Measurements from ENCODE around the gene SLC2A2.

The SLC2A2 gene

DNA sequence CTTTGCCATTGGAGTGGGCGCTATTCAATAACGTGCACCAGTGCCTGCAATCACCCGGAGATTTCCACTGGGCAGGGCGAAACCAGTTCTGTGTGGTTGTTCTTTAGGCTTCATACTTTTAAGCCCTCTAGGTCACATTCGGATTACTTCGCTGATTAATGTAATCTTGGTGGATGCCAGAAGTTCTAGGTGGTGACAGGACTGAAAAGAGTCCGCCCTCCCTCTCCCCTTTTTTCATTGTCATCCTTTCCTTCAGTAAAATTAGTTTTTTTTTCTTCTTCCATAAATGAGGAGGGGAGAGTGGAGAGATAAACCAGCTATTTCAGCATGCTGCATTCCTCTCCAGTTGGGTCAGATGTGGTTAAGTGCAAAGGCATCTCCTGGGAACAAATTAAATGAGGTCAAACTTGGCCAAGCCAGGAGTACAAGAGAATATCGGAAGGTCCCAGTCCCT, 2.3 kb upstream of the SLC2A2 start:
- DNase-seq (ENCODE audit: low spot score), result no peak

DNA sequence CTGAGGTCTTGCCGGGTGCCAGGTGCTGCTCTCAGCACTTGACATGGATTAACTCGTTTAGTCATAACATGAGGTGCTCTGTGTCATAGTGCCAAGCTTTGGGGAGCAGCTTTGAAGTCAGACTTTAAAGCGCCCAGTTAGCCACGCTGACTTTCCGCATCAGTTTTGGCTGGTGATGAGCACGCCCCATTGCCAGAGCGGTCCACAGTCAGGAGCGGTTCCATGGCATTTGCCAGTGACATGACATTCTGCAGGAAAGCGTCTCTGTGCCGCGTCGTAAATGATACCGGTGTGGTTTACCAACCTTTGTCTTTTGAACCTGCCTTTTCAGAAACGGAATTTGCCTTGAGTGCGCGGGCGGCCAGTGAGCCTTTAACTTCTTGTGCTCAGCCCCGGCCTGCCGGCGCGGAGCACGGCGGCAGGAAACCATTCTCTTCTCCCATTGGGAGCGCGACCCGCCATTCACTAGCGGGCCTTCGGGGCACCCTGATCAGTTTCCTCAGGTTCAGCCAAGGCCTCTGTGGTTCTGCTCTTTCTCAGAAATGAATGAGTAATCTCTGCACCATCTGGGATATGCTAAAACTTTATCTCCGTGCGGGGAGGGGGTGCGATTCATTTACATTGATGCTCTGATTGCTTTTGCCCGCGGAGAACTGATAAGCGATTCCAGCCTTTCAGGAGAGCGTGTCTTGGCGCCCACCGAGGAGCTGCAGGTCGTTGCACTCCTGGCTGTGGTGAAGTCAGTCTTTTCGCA, 1.7 kb upstream of the SLC2A2 start:
- peak; percentile 5 for DNase-seq (ENCODE audit: low spot score)

DNA sequence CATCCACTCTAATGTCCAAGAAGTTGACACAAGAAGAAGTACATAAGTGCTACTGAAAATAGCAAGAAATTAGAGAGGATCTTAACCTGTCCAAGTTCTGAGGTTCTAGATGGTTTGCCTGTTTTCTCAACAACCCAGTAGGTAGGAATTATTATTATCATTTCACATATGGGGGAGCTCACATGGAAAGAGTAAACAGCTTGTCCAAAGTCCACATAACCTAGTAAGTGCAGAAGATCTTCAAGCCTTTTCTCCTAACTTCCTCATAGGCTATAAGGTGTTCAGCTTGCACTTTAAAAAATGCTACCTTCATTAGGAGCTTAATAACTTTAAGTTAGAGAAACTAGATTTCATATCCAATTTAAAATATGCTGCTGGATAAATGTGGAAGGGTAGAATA, 3.0 kb downstream of the SLC2A2 start:
- DNase-seq (ENCODE audit: low spot score), result no peak

DNA sequence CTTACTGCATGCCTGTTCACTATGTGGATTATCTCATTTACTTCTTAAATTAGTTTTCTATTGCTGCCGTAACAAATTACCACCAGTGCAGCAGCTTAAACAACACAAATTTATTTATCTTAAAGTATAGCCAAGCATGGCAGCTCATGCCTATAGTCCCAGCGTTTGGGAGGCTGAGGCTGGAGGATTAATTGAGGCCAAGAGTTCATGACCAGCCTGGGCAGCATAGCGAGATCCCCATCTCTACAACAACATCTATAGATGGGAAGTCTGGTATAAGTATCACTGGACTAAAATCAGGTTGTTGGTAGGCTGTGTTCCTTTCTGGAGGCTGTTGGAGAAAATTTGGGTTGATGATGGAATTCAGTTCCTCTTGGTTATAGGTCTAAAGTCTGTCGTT, 5.1 kb downstream of the SLC2A2 start:
- DNase-seq (ENCODE audit: low spot score), result no peak

DNA sequence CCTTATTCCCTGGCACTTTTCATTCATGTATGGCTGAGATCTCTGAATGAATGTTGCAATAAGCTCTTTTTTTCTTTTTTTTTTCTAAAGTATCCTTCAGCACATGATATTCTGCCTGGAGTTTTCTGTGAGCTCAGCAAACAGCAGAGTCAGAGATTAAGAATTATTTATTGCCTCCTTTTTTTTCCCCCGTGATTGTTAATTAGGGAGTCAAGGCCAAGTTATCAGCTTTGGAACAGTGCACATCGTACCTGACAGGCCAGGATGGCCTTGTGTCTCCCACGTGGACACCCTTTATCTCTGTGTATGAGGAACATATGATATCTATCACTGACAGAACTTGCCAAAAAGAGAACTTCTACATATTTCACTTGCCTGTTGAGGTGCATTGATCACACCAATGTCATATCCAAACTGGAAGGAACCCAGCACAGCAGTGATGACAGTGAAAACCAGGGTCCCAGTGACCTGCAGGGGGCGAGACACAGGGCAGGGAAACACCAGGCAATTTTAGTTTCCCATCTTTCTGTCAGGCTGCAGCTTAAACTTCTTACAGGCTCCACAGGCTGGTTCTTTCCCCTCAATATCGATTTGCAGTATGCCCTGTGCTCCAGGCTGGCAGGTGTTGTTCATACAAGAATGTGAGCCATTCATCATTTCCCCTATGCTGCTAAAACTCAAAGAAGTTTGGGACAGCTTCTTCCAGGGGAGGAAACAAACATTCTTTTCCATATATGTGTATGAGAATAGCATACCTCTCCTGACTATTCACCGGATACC, 8.2 kb downstream of the SLC2A2 start:
- DNase-seq (ENCODE audit: low spot score), result no peak

DNA sequence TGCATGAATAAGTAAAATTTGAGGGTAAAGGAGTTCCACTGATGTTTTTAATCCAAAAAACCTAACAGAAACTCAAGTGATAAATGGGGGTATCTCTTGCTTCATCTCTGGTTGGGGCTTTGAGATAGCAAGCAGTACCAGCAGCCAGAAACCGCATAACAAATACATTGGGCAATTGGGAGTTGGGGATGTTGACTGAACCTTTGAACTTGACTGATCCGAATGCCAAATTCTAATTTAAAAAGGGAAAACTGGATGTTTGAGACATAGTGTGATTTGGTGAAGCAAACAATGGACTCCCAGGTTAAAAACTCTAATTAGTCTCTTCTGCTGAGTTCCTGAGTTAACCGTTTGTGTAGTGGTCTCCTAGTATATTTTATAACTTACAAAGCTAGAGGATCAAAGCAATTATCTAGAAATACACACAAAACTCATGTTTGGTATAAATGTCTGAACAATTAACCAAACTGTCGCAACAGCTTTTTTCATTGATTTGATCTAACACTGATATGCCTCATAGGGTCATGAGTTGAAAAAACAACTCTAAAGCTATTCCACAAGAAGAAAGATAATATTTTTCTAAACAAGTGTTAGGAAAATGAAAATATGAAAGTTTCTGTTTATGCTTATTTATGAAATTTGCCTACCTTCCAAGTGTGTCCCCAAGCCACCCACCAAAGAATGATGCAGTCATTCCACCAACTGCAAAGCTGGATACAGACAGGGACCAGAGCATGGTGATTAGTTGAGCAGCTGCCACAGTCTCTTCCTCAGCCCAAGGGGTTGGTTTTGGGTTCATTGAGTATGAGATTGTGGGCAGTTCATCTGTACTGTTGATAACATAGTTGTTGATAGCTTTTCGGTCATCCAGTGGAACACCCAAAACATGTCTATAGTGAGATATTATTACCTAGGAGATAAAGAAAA, 12.4 kb downstream of the SLC2A2 start:
- no peak for DNase-seq (ENCODE audit: low spot score)

DNA sequence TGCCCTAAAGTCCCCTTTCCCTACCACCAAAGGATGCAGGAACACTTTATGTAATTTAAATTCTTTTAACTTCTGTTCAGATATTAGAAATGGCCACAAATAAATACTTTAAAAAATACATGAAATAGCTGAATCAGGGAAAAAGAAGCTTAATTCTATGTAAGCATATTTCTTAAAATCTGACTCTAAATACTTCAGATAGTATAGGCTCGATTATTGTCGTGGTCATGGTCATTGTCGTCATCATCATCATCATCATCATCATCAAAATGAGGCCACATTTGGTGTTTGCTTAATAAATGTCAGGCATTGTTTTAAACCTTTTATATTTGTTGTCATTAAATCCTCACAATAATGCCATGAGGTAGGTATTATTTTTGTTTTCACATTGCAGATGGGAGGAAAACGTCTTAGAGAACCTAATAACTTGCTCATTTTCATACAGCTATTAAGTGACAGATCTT, 14.6 kb downstream of the SLC2A2 start:
- no peak for DNase-seq (ENCODE audit: low spot score)

DNA sequence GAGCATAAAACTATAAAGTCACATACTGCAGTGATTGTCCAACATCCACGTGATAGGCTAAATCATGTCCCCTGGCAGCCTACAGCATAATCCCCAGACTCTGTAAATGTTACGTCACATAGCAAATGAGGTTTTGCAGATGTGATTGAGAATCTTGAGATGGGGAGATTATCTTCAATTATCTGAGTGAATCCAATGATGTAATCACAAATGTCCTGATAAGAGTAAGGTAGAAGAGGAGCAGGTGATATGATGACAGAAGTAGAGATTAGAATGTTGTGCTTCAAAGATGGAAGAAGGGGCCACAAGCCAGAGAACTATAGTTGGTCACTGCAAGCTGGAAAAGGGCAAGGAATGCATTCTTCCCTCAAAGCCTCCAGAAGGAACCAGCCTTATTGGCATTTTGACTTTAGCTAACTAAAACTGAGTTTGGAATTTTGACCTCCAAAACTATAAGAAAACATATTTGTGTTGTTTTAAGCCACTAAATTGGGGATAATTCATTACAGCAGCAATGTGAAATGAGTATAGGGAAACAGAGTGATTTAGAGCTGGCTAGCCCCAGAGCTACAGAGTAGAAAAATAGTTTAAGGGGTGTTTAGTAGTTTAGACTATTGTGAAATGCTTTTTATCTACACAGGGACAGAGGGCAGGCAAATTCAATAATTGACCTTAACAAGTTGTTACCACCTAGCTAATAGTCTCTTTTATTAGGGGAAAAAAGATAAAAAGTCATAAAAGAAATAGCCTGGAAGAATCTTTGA, 15.2 kb downstream of the SLC2A2 start:
- DNase-seq (ENCODE audit: low spot score), result no peak

DNA sequence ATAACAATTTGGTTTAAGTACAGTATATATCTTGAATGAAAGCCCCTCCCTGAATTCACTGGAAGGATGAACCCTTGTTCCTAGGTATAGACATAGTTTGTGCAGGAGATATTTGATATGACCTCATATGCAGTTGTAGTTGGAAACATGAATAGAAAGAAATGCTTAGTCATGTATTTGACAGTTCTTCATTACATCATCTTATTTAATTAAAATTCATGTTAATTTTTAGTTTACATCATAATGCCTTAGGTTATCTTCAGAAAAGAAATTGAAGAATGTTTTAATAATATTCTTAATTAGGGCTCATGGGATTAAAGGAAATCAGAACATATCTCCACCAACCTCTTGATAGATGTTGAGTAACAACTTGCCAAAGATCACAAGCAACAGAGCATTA, 19.2 kb downstream of the SLC2A2 start:
- no peak for DNase-seq (ENCODE audit: low spot score)

DNA sequence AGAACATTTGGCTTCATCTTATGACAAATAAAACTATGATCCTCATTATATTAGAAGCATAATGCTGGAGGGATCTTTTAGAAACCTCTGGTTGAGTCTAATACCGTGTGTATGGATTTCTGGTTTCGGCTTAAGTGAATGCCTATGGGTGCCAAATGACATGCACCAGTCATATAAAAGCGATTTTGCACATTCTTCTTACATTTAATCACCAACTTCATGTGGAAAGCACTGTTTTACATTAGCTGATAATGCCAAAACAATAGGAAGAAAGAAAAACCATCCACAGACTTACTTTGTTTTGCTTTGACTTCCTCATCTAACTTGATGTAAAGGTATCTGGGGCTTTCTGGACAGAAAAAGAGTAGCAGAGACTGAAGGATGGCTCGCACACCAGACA, 20.9 kb downstream of the SLC2A2 start:
- no peak for DNase-seq (ENCODE audit: low spot score)

DNA sequence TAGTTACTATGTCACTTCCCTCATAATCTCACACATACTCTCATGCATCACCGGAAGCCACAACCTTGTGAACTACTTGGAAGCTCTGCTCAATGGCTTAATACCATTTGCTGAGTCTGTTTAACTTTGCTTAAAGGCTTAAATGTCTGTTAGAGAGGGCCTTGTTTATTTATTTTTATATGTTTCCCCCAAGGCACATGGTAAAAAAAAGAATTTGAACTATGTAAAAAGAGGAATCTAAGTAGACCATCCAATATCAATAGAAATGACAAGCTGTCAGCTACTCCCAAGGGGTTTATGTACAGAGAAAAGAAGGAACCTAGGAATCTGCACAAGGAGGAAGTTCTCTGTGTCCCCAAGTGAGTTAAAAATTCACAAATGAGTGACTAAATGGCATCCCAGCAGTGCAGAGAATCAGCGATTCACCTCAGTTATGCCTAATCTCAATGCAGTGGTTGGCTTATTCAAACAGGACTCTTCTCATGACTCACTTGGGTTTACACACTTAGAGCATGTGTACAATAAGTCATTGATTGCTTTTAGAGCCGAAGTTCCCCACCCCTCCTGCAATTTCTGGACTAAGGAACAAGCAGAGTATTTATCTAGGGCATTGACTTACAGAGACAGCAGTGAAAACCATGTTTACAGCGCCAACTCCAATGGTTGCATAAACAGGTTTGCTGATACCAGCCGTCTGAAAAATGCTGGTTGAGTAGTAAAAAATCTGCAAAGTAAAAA, 24.4 kb downstream of the SLC2A2 start:
- peak; percentile 27 for DNase-seq (ENCODE audit: low spot score)

DNA sequence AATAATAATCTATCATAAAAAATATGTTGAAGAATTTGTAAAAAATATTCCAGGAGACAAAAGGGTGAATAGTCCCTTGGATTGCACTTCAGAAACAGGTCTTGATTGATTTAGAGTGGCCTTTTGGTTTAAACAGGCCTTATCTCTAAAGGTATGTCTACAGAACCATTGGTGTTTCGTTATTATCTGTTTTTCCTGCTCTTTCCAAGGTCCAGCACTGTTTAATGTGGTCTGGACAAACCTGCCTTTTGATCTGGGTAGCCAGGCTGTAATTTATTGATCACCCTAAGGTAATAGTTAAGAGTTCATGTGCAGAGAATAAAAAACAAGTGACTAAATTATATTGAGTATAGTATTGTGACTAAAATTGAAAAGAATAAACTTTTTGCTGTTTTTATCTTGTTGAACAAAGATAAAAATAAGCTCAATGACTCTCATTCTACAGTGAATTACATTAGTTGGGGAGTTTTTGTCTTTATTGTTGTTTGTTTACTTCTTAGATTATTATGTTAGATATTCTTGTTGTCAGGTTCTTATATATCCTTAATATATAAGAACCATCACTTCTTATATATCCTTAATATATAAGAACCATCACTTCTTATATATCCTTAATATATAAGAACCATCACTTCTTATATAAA, 25.1 kb downstream of the SLC2A2 start:
- DNase-seq (ENCODE audit: low spot score), result no peak

DNA sequence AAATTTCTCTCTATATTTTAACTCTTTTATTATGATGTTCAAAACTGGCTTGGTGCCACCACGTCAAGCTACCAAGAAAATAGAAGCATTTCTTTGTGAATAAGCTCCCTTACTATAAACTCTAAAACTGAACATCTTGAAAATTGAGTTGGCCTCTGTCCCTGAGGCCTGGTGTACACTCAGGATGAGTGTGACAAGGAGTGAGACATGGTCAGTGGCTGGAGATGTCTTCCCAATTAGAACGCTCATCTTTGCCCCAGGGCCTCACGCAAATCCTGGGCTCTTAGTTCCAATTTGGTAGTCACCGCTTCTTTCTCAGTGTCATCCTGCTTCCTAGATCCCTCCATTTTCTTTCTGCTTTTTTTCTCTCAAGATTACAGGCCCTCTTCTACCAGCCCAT, 26.2 kb downstream of the SLC2A2 start:
- DNase-seq (ENCODE audit: low spot score), result peak; percentile 11

DNA sequence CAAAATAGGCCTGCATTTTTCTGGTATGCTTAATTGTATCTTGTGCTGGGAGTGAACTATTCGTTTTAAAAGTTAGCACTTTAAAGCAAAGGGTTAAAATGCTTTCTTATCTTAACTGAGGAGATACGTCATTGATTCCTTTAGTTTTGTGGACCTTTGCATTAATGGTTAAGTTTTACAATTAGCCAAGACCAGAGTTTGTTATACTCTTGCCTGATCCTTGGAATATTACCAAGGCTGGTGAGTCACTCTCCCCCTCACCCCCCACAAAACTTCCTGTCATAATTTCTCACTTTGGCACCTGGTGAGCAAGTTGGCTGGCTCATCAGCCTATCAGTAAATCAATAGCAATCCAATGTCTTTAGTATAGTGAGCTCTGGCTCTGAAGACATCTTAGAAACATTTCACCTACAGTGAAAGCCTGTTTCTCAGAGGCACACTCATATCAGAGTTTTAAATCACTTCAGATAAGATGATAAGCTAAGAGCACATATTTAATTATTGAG, 26.7 kb downstream of the SLC2A2 start:
- peak; percentile 68 for DNase-seq (ENCODE audit: low spot score)

DNA sequence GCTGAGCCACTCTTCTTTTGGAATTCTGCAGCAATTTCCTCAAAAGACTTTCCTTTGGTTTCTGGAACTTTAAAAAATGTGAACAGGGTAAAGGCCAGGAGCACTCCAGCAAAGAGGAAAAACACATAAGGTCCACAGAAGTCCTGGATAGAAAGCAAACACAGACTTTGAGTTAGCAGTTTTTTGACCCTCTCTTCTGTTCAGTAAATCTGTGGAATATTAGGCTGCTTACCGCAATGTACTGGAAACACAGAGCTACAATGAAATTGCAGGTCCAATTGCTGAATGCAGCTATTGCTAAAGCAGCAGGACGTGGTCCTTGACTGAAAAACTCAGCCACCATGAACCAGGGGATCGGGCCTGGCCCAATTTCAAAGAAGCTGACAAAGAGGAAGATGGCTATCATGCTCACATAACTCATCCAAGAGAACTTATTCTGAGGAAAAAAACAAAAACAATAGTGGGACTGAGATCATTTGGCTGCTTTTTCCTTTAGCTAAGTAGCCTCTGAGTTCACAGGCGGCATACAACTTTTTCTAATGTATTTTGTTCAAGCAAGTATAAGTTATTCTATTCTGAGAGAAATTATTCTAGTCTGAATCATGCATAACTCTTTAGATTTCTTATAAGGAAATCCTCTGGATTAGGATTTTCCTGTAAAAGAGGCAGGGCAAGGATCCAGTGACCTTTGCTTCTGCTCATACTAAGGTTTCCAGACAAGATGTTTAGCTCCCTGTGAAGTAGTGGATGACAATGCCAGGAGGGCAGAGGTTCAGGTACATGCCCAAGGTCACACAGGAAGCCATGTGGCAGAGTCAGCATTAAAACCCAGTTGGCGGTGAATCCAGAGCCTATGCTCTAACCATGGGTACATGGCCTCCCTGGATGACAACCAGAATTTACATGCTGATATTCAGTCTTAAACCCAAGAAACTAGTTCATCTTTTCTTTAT, 28.3 kb downstream of the SLC2A2 start:
- no peak for DNase-seq (ENCODE audit: low spot score)

DNA sequence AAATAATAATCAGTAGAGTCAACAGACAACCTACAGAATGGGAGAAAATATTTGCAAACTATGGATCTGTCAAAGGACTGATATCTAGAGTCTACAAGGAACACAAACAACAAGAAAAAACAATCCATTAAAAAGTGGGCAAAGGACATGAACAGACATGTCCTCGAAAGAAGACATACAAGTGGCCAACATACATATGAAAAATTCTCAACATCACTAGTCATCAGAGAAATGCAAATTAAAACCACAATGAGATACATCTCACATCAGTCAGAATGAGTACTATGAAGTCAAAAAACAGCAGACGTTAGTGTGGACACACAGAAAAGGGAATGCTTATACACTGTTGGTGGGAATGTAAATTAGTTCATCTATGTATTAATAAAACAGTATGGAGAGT, 33.7 kb downstream of the SLC2A2 start:
- peak; percentile 4 for DNase-seq (ENCODE audit: low spot score)

DNA sequence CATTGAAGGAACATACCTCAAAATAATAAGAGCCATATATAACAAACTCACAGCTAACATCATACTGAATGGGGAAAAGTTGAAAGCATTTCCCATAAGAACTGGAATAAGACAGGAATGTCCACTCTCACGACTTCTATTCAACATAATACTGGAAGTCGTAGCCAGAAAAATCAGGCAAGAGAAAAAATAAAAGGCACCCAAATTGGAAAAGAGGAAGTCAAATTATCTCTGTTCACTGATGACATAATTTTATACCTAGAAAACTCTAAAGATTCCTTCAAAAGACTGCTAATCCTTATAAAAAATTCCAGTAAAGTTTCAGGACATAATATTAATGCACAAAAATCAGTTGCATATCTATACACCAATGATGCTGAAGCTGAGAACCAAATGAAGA, 34.9 kb downstream of the SLC2A2 start:
- no peak for DNase-seq (ENCODE audit: low spot score)

DNA sequence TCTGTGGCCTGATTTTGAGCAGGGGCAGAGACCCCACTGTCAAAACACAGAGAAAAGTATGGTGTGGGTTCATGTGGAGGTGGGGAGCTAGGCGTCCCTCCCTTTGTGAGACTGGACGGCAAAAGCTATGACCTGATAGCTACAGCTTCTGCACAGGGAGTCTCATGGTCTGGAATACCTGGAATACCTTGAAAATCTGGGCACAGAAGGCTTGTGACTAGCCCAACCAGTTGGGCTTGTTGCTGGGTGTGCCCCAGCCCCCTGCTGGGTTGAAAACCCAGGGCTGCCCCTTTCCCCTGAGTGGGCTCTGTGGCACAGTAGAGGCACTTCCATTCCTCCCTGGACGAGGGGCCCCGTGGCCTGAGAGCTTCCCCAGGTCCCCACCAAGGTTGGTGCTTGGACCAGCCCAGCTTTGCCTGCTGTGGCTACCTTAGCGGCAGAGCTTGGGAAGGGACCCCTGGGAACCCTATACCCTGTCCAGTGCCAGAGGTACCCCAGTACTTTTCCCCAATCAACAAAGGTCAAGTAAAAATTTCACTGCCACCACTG, 37.3 kb downstream of the SLC2A2 start:
- no peak for DNase-seq (ENCODE audit: low spot score)

DNA sequence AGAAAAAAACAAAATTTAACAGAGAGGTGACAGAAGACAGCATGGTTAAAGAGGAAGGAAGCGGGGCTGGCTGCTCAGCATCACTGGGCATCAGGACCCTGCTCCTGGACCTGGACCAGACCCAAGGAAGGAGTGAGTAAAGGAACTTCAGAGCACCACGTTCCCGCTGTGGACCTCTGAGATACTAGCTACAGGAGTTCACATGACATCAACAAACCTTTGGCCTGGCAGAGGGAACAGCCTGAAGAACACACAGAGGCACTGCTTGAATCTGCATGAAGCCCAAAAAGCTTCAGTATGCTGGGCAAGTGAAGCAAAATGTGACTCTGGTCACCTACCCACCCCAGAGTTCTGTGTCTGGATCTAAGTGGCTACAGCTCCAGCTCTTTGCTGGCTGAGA, 38.1 kb downstream of the SLC2A2 start:
- no peak for DNase-seq (ENCODE audit: low spot score)

All from RKO (cell line).